Choroid plexus epithelial cell (primary cell): ENCODE measurements around the gene ANO4.

Experiments
- DNase-seq: peaks from one replicate; pipeline ENCODE4 v3.0.0-alpha.2; 2010; ENCODE audit warnings: low read depth
- H3K4me3 ChIP-seq: 2 replicates; pipeline ENCODE4 v1.5.1; 2011; ENCODE audit warnings: low read depth, mild to moderate bottlenecking, control low read depth, low read length, moderate library complexity
- CTCF ChIP-seq: conservative IDR thresholded peaks from 2 replicates; pipeline ENCODE4 v1.5.1; 2011; ENCODE audit warnings: low read depth, mild to moderate bottlenecking, control low read depth, inconsistent platforms, low read length, moderate library complexity

ANO4 gene

GRCh38 chr12:100904270-100904669, 109.7 kb downstream of the ANO4 start:
- no peak overlapping the region for H3K4me3 ChIP-seq
- no peak for DNase-seq
- no peak for TF ChIP-seq CTCF

- no peak overlapping the region for H3K4me3 ChIP-seq
- DNase-seq = peak; percentile 43
- TF ChIP-seq CTCF = no peak
These were observed 113.9 kb downstream of the ANO4 start for GRCh38 chr12:100908501-100908900.

- no peak for DNase-seq
- no peak overlapping the region for H3K4me3 ChIP-seq
- no peak for TF ChIP-seq CTCF
These were observed 119.5 kb downstream of the ANO4 start for GRCh38 chr12:100913872-100914592.

- no peak for TF ChIP-seq CTCF
- DNase-seq = no peak
- H3K4me3 ChIP-seq = no peak overlapping the region
These were observed 124.5 kb downstream of the ANO4 start for GRCh38 chr12:100919116-100919515.

- DNase-seq = no peak
- no peak overlapping the region for H3K4me3 ChIP-seq
- TF ChIP-seq CTCF = no peak
These were observed 125.9 kb downstream of the ANO4 start for GRCh38 chr12:100920493-100920892.

- no peak overlapping the region for H3K4me3 ChIP-seq
- peak; percentile 59 for TF ChIP-seq CTCF
- peak; percentile 50 for DNase-seq
These were observed 132.2 kb downstream of the ANO4 start for GRCh38 chr12:100926669-100927248.

GRCh38 chr12:100927826-100928225, 133.2 kb downstream of the ANO4 start:
- peak; percentile 5 for DNase-seq
- TF ChIP-seq CTCF = no peak
- H3K4me3 ChIP-seq = no peak overlapping the region
